K562 (cell line): ENCODE data around the gene PRSS35. TPM values are rescaled to one million over a fixed set of nuclear protein-coding genes. Genes with fewer than 3 reads are reported as not detected.

Source experiments
- REST ChIP-seq, 2 experiments: fragments of 450-650 bp; formaldehyde crosslinking in 1 of 2; IDR thresholded peaks; 2 replicates each; pipeline versions ENCODE4 v1.4.0 to v1.6.1; 2014 to 2020; ENCODE audit warnings: mild to moderate bottlenecking in 2 of 2, borderline replicate concordance in 1 of 2, low read depth in 1 of 2
- polyA plus RNA-seq, 8 experiments: library from polyadenylated mRNA; depleted of rRNA in 4 of 8; stranded (reverse) in 5 of 8; unstranded in 3 of 8; fragments of >200 nt; fragmentation: Nextera tagmentation in 2 of 8; fragmentation: Illumina TruSeq in 1 of 8; extraction: Ambion mirVana in 2 of 8; extraction: Trizol in 1 of 8; gene quantifications; 2 replicates each; pipeline versions ENCODE4 v1.2.1 to v1.2.3, GENCODE V29; 2011 to 2014; ENCODE audit warnings: inconsistent platforms in 1 of 8, missing spikeins in 1 of 8
- total RNA-seq, 7 experiments: library from RNA; depleted of rRNA in 6 of 7; stranded (reverse); fragments of >200 nt in 6 of 7; fragmentation: Illumina TruSeq in 2 of 7; extraction: Trizol in 2 of 7; gene quantifications; 2 replicates each; pipeline versions ENCODE4 v1.2.1 to v1.2.3, GENCODE V29; 2011 to 2021; ENCODE audit warnings: low replicate concordance in 1 of 7

The PRSS35 gene
- total and polyA plus RNA-seq, 9 of the 15 experiments (the other 6 are each of a cell fraction or from before 2014, with no cell fraction given) = not detected

GRCh38 chr6:83536034-83536646 lies 23.8 kb downstream of the PRSS35 start (continued):
- TF ChIP-seq REST (IDR thresholded peaks at IDR 0.05; ENCODE audit: borderline replicate concordance) (peak; percentile 25; the same call in 1 of the 2 replicates), REST (CRISPR knock-in tag; IDR thresholded peaks at IDR 0.05; ENCODE audit: low read depth) (no peak)
